ENCODE measurements around the gene TMEM200A. TPM values are rescaled to one million over a fixed set of nuclear protein-coding genes. Genes with fewer than 3 reads are reported as not detected.

Gene TMEM200A
- total RNA-seq, 1 experiment from 2014 or later = 22.9 TPM

- no TSS peak for BruUV-seq (replicated peaks)
- peak; percentile 84 for TF ChIP-seq REST (IDR thresholded peaks at IDR 0.05; ENCODE audit: low read depth)
- no peak for TF ChIP-seq ZFX (IDR thresholded peaks at IDR 0.05)
- intact Hi-C loops (cut with micrococcal nuclease) = loop anchor here (10.0 kb wide), 1 partner anchor 143 kb away; no protein-coding TSS in a partner anchor
- no peak for ATAC-seq
- H3K4me3 ChIP-seq (replicated peaks in 1 of 2; ENCODE audit: low read depth in 1 of 2, low read length in 2 of 2) = no peak overlapping the region
- H2AFZ ChIP-seq (ENCODE audit: low read depth, low read length, poor library complexity, severe bottlenecking) = no peak overlapping the region
- H3K9me3 ChIP-seq (ENCODE audit: control insufficient read depth in 1 of 2, insufficient read depth in 1 of 2, low read depth in 1 of 2, low read length in 2 of 2) = no peaks in the 10 kb centered on the region
- H3K4me1 ChIP-seq (ENCODE audit: control insufficient read depth in 1 of 2, insufficient read depth in 2 of 2, low read length in 2 of 2) = peaks cover 0 to 20% of the 10 kb centered on the region in 2 experiments; a peak in 1 of 4 replicates
- H3K79me2 ChIP-seq (ENCODE audit: insufficient read depth, low read length) = peaks cover 6% of the 10 kb centered on the region; the same call in 1 of the 2 replicates
- H3K27me3 ChIP-seq (ENCODE audit: insufficient read depth, low read length) = no peaks in the 10 kb centered on the region
- H3K36me3 ChIP-seq (ENCODE audit: control insufficient read depth in 1 of 2, insufficient read depth in 2 of 2, low read length in 2 of 2) = no peaks in the 10 kb centered on the region
- no peak overlapping the region for H3K27ac ChIP-seq (ENCODE audit: low read depth, low read length)
- H3K9me2 ChIP-seq (ENCODE audit: insufficient read depth) = no peaks in the 10 kb centered on the region
- no peak overlapping the region for H3K9ac ChIP-seq (ENCODE audit: low read length)
- H3K4me2 ChIP-seq (ENCODE audit: low read length) = no peak overlapping the region
- ChIA-PET POLR2A (no interaction called here), CTCF (no interaction called here), RAD21 (ENCODE audit: low non-redundant PET in 1 of 2, low total read pairs in 2 of 2, uncharacterized antibody in 2 of 2, unreplicated experiment in 2 of 2) (no interaction called here)
- H4K20me1 ChIP-seq (ENCODE audit: insufficient read depth) = no peaks in the 10 kb centered on the region
- DNase-seq (ENCODE audit: low read depth, low spot score) = no peak
These were observed 3.7 kb upstream of the TMEM200A start for GRCh38 chr6:130362128-130362527.

DNA sequence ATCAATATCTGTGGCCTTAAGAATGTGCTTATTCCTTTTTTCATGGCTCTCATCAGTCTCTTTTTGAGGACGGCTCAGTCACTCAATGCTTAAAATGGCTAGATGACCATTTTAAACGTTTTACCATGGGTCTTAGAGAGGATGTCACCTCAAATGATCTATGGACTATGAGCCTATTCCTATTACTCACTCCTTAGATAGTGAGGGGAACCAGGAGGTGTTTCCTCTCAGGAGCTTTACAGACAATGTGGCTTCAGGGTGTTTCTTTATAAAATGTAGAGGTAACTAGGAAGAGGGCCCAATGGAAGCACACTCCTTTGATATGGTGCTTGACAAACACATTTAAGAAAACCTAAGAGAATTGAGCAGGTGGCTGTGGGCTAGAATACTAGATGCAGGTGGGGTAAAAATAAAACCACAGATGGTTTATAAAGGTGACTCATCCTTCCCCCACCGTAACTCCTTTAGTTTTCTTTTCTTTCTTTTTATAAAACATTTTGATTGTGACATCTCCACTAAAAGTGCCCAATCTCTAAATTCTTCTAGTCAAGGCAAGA is 1.5 kb upstream of the TMEM200A start:
- TSS peak; percentile 60 for BruUV-seq (replicated peaks)
- TF ChIP-seq EZH2phosphoT487 (IDR thresholded peaks at IDR 0.05; ENCODE audit: borderline replicate concordance) = no peak
- 0 out of 2 replicates have a peak, but pooled peaks have one; percentile 33 for TF ChIP-seq FOSL1 (IDR thresholded peaks at IDR 0.05; ENCODE audit: low read depth)
- H3K27ac ChIP-seq (ENCODE audit: low read depth, low read length) = peak overlapping the region; percentile 57; the same call in 1 of the 2 replicates
- no peaks in the 10 kb centered on the region for H3K36me3 ChIP-seq (ENCODE audit: control insufficient read depth in 1 of 2, insufficient read depth in 2 of 2, low read length in 2 of 2)
- peaks cover 26% of the 10 kb centered on the region for H3K79me2 ChIP-seq (ENCODE audit: insufficient read depth, low read length)
- peaks cover 0 to 23% of the 10 kb centered on the region in 2 experiments; a peak in 1 of 4 replicates for H3K4me1 ChIP-seq (ENCODE audit: control insufficient read depth in 1 of 2, insufficient read depth in 2 of 2, low read length in 2 of 2)
- no peaks in the 10 kb centered on the region for H3K9me3 ChIP-seq (ENCODE audit: control insufficient read depth in 1 of 2, insufficient read depth in 1 of 2, low read depth in 1 of 2, low read length in 2 of 2)
- no peaks in the 10 kb centered on the region for H3K9me2 ChIP-seq (ENCODE audit: insufficient read depth)
- H3K9ac ChIP-seq (ENCODE audit: low read length) = peak overlapping the region; percentile 56
- no peaks in the 10 kb centered on the region for H4K20me1 ChIP-seq (ENCODE audit: insufficient read depth)
- H3K4me3 ChIP-seq (replicated peaks in 1 of 2; ENCODE audit: low read depth in 1 of 2, low read length in 2 of 2) = peak overlapping the region; percentile 61 to 74
- peak overlapping the region; percentile 72 for H2AFZ ChIP-seq (ENCODE audit: low read depth, low read length, poor library complexity, severe bottlenecking)
- RAD21 ChIA-PET (ENCODE audit: low non-redundant PET in 1 of 2, low total read pairs in 2 of 2, uncharacterized antibody in 2 of 2, unreplicated experiment in 2 of 2) = no interaction called here
- POLR2A ChIA-PET = no interaction called here
- intact Hi-C loops (cut with micrococcal nuclease) = loop anchor here (10.0 kb wide), 1 partner anchor 140 kb away; no protein-coding TSS in a partner anchor
- DNase-seq (ENCODE audit: low read depth, low spot score) = no peak
- ATAC-seq = no peak
- no peaks in the 10 kb centered on the region for H3K27me3 ChIP-seq (ENCODE audit: insufficient read depth, low read length)
- H3K4me2 ChIP-seq (ENCODE audit: low read length) = peak overlapping the region; percentile 90
- CTCF ChIA-PET = no interaction called here
